Activated T-cell treated with anti-CD3 and anti-CD28 coated beads for 48 hours (primary cell): ENCODE data around the gene ARHGEF11.

Experiments
- DNase-seq: peaks from one replicate; pipeline ENCODE4 v3.0.0-alpha.2; 2020; ENCODE audit warnings: low read depth

Gene ARHGEF11

GRCh38 chr1:157044326-157044725 is 1.2 kb downstream of the ARHGEF11 start:
- no peak for DNase-seq

GRCh38 chr1:157043685-157044084 is 1.9 kb downstream of the ARHGEF11 start:
- no peak for DNase-seq

DNA sequence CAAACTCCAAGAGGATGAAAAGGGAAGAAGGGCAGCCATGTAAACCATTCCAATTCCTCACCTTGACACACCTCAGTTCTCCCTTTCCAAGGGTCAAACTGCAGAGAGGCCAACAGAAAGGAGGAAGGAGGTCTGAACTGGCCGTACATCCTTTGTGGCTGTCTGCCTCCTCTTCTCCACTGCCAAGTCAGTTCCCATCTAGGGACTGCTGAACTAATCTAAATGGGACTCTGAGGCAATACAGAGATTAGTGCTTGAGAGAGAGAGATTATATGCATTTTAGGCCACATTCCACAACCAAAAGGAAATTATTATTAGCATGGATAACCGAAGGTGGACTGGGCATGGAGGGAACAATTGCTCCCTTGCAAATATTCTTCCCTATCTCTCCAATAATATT is 2.7 kb downstream of the ARHGEF11 start:
- DNase-seq, result no peak

DNA sequence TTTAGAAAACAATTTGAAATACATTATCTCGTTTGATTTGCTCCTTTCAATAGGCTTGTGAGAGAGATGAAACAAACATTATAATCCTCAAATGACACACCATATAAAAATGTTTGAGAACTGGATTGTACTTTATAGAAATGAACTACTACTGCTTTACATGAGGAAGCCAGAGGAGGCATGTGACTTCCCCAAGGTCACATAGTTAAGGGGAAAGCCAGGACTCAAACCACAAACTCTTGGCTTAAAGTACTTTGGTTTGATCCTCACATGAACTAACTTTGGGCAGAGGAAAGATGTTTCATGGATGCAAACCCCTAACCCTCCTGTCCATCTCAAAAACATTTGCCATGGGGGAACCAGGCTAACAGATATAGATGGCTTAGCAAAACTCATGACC is 4.7 kb downstream of the ARHGEF11 start:
- no peak for DNase-seq

GRCh38 chr1:157035121-157035520 is 10.4 kb downstream of the ARHGEF11 start:
- no peak for DNase-seq

DNA sequence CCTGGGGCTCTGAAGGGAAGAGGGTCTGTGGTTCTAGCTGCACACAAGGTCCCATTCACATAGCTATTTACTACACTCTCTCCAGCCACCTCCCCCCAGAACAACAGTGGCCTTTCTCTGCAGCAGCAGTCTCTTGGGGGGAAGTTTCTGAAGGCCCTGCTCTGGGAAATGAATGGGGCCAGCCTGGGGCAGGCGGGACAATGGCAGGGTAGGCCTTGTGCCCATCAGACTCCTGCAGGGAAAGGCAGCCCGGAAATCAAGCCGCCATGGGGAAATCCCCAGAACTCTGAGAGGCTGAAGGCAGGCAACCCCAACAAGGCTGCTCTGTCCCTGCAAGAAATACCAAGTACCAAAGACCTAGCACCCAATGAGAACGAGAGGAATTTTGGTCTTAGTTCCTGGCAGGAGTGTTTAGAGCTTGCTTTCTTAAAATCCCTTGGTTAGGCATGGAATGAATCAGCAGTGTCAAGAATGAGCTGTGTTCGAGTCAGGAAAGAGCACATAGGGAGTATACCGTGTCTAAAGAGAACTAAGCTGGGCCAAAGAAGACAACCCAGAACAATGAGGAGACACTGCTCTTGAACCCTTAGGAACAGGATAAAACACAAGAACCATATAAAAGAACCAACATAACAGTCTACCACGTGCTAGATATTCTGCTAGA is 11.3 kb downstream of the ARHGEF11 start:
- no peak for DNase-seq

DNA sequence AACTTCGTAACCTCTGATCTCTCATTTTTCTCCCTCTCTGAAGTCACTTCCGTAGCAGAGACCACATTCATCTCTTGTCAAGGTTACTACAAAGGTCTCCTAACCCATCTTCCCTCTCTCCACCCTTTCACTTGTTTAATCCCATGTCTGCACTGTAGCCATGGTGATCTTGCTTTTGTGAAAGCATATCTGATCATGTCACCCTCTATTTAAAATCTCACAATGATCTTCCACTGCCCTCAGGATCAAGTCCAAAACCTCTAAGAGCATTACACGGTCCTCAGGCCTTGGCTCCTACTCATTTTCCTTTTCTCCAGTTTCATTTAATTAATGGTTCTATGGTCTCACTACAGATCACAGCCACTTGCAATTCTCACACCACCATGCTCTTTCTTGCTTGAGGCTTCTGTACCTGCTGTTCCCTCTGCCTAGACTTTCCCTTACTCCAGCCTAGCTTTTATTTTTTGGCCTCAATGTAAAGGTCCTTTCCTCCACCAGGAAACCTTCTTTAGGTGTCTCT is 12.1 kb downstream of the ARHGEF11 start:
- DNase-seq, result no peak

GRCh38 chr1:157032303-157032702 is 13.2 kb downstream of the ARHGEF11 start:
- DNase-seq, result no peak

DNA sequence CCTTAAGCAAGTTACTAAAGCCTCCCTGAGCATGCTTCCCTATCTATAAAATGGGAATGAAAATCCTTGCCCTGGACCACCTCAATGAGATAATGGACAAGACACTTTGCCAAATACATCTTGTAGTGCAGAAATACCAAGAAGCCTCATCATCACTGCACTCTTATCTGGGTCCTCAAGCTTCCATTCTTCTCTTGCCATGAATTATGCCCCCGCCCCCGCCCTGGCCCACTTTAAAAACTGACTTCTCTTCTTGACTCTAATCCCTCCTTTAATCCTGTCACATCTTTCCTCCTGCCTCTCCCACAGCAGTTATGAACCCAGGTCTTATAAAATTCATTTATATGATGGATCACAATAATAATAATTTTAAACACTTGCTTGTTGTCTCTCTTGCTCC is 14.8 kb downstream of the ARHGEF11 start:
- DNase-seq, result no peak

GRCh38 chr1:157028674-157029073 is 16.9 kb downstream of the ARHGEF11 start:
- DNase-seq, result no peak

DNA sequence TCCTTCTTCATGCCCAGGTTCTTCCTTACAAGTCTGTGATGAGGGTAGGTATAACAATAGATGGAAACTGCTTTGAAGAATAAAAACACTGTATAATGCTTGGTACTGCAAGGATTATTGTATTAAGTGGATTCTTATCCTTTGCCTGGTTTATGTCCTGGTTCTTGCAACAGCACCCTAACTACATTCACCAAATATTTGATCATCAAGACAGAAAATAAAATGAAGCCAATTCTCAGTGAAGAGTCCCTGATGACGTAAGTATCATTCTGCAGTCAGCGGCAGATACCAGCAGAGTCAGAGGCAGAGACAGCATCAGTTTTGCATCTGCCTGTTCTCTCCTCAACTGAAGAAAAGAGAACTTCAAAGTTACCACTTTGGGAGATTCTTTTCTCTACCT is 19.7 kb downstream of the ARHGEF11 start:
- no peak for DNase-seq

GRCh38 chr1:157025385-157025784 is 20.2 kb downstream of the ARHGEF11 start:
- DNase-seq, result no peak

GRCh38 chr1:157021688-157022087 is 23.9 kb downstream of the ARHGEF11 start:
- no peak for DNase-seq

DNA sequence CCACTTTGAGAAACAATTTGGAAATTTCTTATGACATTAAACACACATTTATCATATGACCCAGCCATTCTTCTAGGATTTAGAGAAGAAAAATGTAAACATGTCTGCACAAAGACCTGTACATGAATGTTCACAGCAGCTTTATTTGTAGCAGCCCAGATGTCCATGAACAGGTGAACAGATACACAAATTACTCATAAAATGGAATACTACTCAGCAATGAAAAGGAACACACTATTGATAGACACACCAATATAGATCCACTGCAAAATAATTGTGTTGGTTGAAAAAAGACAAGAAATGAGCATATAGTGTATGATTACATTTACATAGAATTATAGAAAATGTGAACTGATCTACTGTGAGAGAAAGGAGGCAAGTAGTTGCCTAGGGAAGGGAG is 26.1 kb downstream of the ARHGEF11 start:
- no peak for DNase-seq

DNA sequence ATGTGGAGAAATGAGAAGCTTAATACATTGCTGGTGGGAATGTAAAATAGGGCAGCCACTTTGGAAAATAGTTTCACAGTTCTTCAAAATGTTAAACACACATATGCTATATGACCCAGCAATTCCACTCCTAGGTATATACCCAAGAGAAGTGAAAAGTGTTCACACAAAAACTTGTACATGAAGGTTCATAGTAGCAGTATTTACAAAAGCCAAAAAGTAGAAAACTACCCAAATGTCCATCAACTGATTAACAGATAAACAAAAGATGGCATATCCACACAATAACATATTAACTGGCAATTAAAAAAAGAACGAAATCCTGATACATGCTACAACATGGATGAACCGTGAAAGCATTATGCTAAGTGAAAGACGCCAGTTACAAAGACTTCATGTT is 33.7 kb downstream of the ARHGEF11 start:
- no peak for DNase-seq

GRCh38 chr1:157008502-157008901 is 37.0 kb downstream of the ARHGEF11 start:
- DNase-seq, result no peak

DNA sequence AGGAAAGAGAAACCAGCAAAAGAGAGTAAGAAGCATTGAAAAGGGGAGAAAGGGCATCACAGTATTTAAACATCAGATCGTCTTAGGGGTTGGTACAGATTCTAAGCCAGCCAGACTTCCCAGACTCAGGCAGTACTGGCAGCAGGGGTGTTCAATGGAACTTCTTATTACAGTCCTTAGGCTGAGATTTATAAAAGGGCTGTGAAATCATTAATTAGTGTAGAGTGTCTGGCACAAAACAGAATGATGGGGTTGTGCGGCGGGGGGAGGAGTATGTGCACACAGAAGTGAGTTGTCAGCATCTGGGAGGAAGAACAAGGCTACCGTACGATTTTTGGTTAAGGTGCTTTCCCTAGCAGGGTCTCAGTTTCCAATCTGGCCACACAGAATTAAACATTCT is 38.2 kb downstream of the ARHGEF11 start:
- DNase-seq, result no peak

DNA sequence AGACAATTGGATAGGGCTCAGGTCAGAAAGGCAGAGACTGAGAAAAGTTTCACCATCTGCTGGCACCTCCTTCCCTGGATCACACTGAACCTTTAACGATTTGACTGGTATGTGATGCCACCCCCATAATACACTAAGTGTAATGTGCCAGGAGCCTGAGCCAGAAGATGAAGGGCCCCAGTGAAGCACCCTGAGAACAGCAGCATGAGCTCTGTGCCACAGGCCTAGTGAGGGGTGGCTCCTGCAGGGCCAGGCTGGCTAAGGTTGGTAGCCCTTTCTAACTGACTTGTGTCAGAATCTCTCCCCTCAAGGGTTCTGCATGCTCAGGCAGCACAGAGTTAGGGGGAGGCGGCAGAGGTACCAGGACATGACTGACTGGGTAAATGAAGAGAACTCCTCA is 38.9 kb downstream of the ARHGEF11 start:
- DNase-seq, result no peak

- no peak for DNase-seq
These were observed 39.6 kb downstream of the ARHGEF11 start for GRCh38 chr1:157005965-157006364.

DNA sequence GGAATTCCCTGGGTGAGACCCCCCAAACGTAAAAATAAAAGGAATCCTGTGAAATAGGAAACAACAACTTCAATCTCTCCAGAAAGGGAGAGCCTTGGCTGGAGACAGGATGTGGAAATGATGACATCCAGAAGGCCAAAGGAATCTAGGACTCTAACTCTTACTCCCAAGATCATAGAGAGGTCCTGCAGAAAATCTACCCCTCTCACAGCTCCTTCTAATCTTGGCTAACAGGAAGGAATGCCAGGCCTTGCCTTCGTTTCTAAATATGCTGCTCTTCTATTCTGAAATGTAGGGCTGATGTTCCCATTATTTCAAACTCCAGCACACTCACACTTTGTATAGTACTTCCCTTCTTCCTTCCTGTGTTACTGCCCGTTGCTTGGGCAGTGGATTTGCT is 40.7 kb downstream of the ARHGEF11 start:
- no peak for DNase-seq

GRCh38 chr1:157004327-157004726 is 41.2 kb downstream of the ARHGEF11 start:
- DNase-seq, result no peak

DNA sequence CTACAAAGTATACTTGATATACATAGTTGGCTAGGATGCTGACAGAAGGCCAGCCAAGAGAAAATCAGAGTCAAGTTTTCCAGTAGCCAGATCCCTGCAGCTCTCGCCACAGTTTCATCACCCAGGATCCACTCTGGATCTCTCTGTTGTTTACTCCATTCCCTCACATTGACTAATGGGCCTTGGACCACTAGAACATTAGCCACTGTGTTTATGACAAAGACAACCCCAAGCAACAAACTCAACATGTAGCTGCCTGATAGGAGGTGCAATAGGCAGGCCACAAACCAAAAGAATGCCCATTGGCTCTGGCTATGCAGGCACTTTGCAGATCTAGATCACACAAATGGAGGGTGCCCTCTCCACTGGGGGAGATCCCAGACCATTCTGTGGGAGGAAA is 44.2 kb downstream of the ARHGEF11 start:
- no peak for DNase-seq

DNA sequence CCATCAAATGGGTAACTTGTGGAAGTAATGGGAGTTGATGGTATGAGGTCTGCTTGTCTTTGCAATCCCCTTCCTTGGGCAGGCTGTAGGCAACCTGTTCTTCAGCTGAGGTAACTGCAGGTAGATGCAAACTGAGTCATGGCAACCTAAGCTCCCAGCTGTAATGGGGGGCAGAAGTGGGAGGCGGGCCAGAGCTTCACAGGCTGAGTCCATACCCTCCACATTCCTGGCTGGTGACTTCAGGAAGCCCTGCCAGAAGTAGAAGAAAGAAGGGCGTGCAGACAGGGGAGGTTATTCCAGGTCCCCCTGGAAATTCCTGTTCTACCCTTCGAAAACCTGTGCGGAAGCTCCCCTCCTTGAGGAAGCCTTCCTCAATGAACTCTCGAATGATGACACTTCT is 44.9 kb downstream of the ARHGEF11 start:
- DNase-seq, result no peak

- DNase-seq, result no peak
These were observed 45.8 kb downstream of the ARHGEF11 start for GRCh38 chr1:156999596-157000320.
